ENCODE measurements around the gene ODAD4.

DNA sequence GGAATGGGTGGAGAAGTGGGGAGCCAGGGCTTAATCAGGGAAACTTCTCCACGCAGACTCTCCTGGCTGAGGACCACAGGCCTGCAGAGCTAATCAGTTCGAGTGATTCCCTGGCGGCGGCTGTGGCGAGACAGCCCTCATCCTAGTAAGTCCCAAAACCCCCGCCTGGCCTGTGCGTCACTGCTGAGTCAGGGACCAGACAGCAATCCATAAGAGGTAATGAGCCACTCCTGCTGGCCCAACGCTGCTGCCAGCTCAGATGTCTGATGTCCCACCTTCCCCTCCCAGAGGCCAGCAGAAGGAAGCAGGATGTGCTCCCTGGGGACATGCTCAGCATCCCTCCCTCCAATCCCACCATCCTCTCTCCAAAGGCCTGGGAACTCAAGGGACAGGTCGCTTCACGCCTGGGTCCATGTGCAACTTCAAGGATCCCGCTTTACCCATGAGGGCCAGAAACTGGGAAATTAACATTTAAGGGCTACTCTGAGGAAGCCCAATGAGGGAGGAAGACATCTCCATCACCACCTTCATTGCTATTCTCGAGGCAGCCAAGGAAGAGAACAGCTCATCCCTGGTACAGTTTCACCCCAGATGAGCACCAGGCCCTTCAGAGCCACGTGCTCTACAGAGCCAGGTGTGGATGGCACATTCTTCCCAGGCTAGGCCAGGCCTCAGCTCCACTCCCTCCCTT, 19.6 kb upstream of the ODAD4 start:
- TF ChIP-seq, protein P1, sequence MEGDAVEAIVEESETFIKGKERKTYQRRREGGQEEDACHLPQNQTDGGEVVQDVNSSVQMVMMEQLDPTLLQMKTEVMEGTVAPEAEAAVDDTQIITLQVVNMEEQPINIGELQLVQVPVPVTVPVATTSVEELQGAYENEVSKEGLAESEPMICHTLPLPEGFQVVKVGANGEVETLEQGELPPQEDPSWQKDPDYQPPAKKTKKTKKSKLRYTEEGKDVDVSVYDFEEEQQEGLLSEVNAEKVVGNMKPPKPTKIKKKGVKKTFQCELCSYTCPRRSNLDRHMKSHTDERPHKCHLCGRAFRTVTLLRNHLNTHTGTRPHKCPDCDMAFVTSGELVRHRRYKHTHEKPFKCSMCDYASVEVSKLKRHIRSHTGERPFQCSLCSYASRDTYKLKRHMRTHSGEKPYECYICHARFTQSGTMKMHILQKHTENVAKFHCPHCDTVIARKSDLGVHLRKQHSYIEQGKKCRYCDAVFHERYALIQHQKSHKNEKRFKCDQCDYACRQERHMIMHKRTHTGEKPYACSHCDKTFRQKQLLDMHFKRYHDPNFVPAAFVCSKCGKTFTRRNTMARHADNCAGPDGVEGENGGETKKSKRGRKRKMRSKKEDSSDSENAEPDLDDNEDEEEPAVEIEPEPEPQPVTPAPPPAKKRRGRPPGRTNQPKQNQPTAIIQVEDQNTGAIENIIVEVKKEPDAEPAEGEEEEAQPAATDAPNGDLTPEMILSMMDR (IDR thresholded peaks at IDR 0.05): no peak
- TF ChIP-seq POLR2A (IDR thresholded peaks at IDR 0.05): no peak
- TF ChIP-seq EP300 (IDR thresholded peaks at IDR 0.05): no peak

Measured in tibial nerve (tissue), 4 donors.